SK-N-MC (cell line): ENCODE measurements around the gene SPRY1.

Experiments
- DNase-seq: peaks from one replicate; pipeline ENCODE4 v3.0.0-alpha.2; 2011; ENCODE audit warnings: low read depth, low spot score
- H3K27ac ChIP-seq: fragments of 200-600 bp; sonication (generic); 2 replicates; pipeline ENCODE4 v1.5.1; 2016; ENCODE audit warnings: mixed run types
- H3K36me3 ChIP-seq: fragments of 200-600 bp; sonication (generic); 2 replicates; pipeline ENCODE4 v1.6.1; 2017; ENCODE audit warnings: antibody characterized with exemption, low read length, mixed read lengths; ENCODE audit not compliant: insufficient read depth
- H3K4me3 ChIP-seq: fragments of 200-600 bp; sonication (generic); 2 replicates; pipeline ENCODE4 v1.5.1; 2016
- H3K9ac ChIP-seq: fragments of 200-600 bp; sonication (generic); 2 replicates; pipeline ENCODE4 v1.8.0; 2017; ENCODE audit warnings: mixed run types, mixed read lengths; ENCODE audit not compliant: insufficient read length
- H3K9me3 ChIP-seq: fragments of 200-600 bp; sonication (generic); 2 replicates; pipeline ENCODE4 v1.6.1; 2017; ENCODE audit warnings: low read depth, mild to moderate bottlenecking, antibody characterized with exemption, low read length, moderate library complexity, mixed read lengths
- EZH2 ChIP-seq: fragments of 200-600 bp; sonication (generic); IDR thresholded peaks from one replicate; pipeline ENCODE4 v1.6.1; 2017; ENCODE audit warnings: antibody characterized with exemption
- FOXP2 ChIP-seq: optimal IDR thresholded peaks from 2 replicates; pipeline ENCODE3; 2011; ENCODE audit warnings: mild to moderate bottlenecking, moderate library complexity; ENCODE audit not compliant: insufficient read depth; ENCODE audit errors: extremely low read length, control extremely low read depth
- POLR2AphosphoS5 ChIP-seq: IDR thresholded peaks from 2 replicates; pipeline ENCODE4 v1.6.1; 2012; ENCODE audit warnings: mild to moderate bottlenecking, low read depth, low read length, borderline replicate concordance

Gene SPRY1

GRCh38 chr4:123352966-123353365 lies 43.6 kb upstream of the SPRY1 start:
- H3K9ac ChIP-seq, result no peak overlapping the region
- no peaks in the 10 kb centered on the region for H3K36me3 ChIP-seq
- H3K9me3 ChIP-seq, result no peaks in the 10 kb centered on the region
- H3K4me3 ChIP-seq, result no peak overlapping the region
- no peak overlapping the region for H3K27ac ChIP-seq
- TF ChIP-seq POLR2AphosphoS5 (no peak), EZH2 (no peak), FOXP2 (no peak)
- DNase-seq, result no peak

- Histone ChIP-seq H3K36me3 (no peaks in the 10 kb centered on the region), H3K9ac (no peak overlapping the region), H3K9me3 (no peaks in the 10 kb centered on the region), H3K4me3 (no peak overlapping the region), H3K27ac (no peak overlapping the region)
- DNase-seq, result no peak
- TF ChIP-seq FOXP2 (no peak), POLR2AphosphoS5 (no peak), EZH2 (no peak)
These were observed 42.9 kb upstream of the SPRY1 start for GRCh38 chr4:123353656-123354055.

- no peak for DNase-seq
- no peak overlapping the region for H3K27ac ChIP-seq
- no peaks in the 10 kb centered on the region for H3K36me3 ChIP-seq
- H3K9ac ChIP-seq, result no peak overlapping the region
- TF ChIP-seq FOXP2 (no peak), EZH2 (no peak), POLR2AphosphoS5 (no peak)
- H3K9me3 ChIP-seq, result no peaks in the 10 kb centered on the region
- no peak overlapping the region for H3K4me3 ChIP-seq
These were observed 41.9 kb upstream of the SPRY1 start for GRCh38 chr4:123354701-123355100.

- Histone ChIP-seq H3K9ac (no peak overlapping the region), H3K36me3 (no peaks in the 10 kb centered on the region), H3K4me3 (no peak overlapping the region), H3K27ac (no peak overlapping the region), H3K9me3 (no peaks in the 10 kb centered on the region)
- TF ChIP-seq FOXP2 (no peak), EZH2 (no peak), POLR2AphosphoS5 (no peak)
- DNase-seq, result no peak
These were observed 39.7 kb upstream of the SPRY1 start for GRCh38 chr4:123356921-123357320.

- no peak overlapping the region for H3K27ac ChIP-seq
- TF ChIP-seq FOXP2 (no peak), EZH2 (no peak), POLR2AphosphoS5 (no peak)
- H3K4me3 ChIP-seq, result no peak overlapping the region
- H3K9me3 ChIP-seq, result no peaks in the 10 kb centered on the region
- no peaks in the 10 kb centered on the region for H3K36me3 ChIP-seq
- DNase-seq, result no peak
- no peak overlapping the region for H3K9ac ChIP-seq
These were observed 36.9 kb upstream of the SPRY1 start for GRCh38 chr4:123359449-123360315.

- no peaks in the 10 kb centered on the region for H3K9me3 ChIP-seq
- H3K9ac ChIP-seq, result no peak overlapping the region
- H3K27ac ChIP-seq, result no peak overlapping the region
- H3K4me3 ChIP-seq, result no peak overlapping the region
- TF ChIP-seq POLR2AphosphoS5 (no peak), FOXP2 (no peak), EZH2 (no peak)
- no peak for DNase-seq
- no peaks in the 10 kb centered on the region for H3K36me3 ChIP-seq
These were observed 35.3 kb upstream of the SPRY1 start for GRCh38 chr4:123361195-123361861.

GRCh38 chr4:123362103-123362502 lies 34.5 kb upstream of the SPRY1 start:
- H3K4me3 ChIP-seq, result no peak overlapping the region
- TF ChIP-seq FOXP2, result no peak
- no peak for TF ChIP-seq EZH2
- no peak for TF ChIP-seq POLR2AphosphoS5
- no peaks in the 10 kb centered on the region for H3K36me3 ChIP-seq
- no peaks in the 10 kb centered on the region for H3K9me3 ChIP-seq
- no peak overlapping the region for H3K27ac ChIP-seq
- no peak overlapping the region for H3K9ac ChIP-seq
- DNase-seq, result no peak

- no peaks in the 10 kb centered on the region for H3K36me3 ChIP-seq
- DNase-seq, result no peak
- no peak overlapping the region for H3K9ac ChIP-seq
- H3K4me3 ChIP-seq, result no peak overlapping the region
- TF ChIP-seq FOXP2 (no peak), EZH2 (no peak), POLR2AphosphoS5 (no peak)
- no peak overlapping the region for H3K27ac ChIP-seq
- no peaks in the 10 kb centered on the region for H3K9me3 ChIP-seq
These were observed 32.9 kb upstream of the SPRY1 start for GRCh38 chr4:123363729-123364128.
